Measurements from ENCODE around the gene RAB6A. TPM values are rescaled to one million over a fixed set of nuclear protein-coding genes. Genes with fewer than 3 reads are reported as not detected.
A peak's percentile ranks its signal among the peaks of the same experiment; 100 is the strongest.
"Not testable (repeated sequence)": the region's sequence is repeated elsewhere in the genome, so short reads cannot be mapped to it uniquely, and the experiment has no call there.

RAB6A gene
- total and polyA plus RNA-seq, 7 donors: 49.4 to 117 (median 86.9) TPM

DNA sequence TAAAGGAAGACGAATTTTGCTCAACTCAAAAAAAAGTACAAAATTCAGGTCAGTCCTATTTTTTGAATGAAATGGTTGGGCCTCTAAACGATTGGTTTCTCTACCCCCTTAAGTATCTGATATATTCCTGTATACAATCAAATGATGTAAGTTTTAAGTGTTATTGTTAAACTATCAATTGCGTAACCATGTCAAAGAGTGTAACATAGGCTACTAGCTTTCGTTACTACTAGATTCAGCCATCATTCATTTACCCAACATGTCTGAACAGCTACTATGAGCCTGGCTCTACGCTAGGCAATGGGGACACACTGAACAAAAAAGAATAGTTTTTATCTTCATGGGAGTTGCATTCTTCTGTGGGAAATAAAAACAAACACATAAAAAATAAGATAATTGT lies 3.3 kb downstream of the RAB6A start:
- 88 to 95% (median 89%) methylated on average over 5 of the region's 5 CpGs for WGBS, 3 donors
- H3K36me3 ChIP-seq (ENCODE audit: insufficient read depth in 1 of 2, low read depth in 1 of 2): no peaks in the 10 kb centered on the region
- peaks cover 25% of the 10 kb centered on the region for H3K4me1 ChIP-seq
- ATAC-seq (no peak), DNase-seq (no peak)
- no peaks in the 10 kb centered on the region for H3K9me3 ChIP-seq
- intact Hi-C loops (cut with DNase I): no loop called here
- TF ChIP-seq, protein P1, sequence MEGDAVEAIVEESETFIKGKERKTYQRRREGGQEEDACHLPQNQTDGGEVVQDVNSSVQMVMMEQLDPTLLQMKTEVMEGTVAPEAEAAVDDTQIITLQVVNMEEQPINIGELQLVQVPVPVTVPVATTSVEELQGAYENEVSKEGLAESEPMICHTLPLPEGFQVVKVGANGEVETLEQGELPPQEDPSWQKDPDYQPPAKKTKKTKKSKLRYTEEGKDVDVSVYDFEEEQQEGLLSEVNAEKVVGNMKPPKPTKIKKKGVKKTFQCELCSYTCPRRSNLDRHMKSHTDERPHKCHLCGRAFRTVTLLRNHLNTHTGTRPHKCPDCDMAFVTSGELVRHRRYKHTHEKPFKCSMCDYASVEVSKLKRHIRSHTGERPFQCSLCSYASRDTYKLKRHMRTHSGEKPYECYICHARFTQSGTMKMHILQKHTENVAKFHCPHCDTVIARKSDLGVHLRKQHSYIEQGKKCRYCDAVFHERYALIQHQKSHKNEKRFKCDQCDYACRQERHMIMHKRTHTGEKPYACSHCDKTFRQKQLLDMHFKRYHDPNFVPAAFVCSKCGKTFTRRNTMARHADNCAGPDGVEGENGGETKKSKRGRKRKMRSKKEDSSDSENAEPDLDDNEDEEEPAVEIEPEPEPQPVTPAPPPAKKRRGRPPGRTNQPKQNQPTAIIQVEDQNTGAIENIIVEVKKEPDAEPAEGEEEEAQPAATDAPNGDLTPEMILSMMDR (IDR thresholded peaks at IDR 0.05): no peak
- H3K4me3 ChIP-seq: no peak overlapping the region
- H3K27ac ChIP-seq: no peak overlapping the region
- H3K27me3 ChIP-seq (ENCODE audit: insufficient read depth in 3 of 3, low read length in 2 of 3): no peaks in the 10 kb centered on the region

DNA sequence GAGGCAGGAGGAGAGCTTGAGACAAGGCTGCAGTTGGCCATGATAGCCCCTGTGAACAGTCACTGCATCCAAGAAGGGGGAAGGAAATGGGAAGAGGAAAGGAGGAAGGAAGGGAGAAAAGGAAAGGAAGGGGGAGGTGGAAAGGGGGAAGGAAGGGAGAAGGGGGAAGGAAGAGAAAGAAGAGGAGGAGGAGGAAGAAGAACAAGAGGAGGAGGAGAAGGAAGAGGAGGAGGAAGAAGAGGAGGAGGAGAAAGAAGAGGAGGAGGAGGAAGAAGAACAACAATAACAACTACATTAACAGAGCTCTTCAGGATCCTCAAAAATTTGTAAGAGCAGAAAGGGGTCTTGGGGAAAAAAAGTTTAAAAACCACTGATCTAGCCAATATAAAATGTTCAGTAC lies 5.2 kb downstream of the RAB6A start:
- TF ChIP-seq, protein P1 (IDR thresholded peaks at IDR 0.05): no peak
- H3K27me3 ChIP-seq (ENCODE audit: insufficient read depth in 3 of 3, low read length in 2 of 3): no peaks in the 10 kb centered on the region
- H3K4me1 ChIP-seq: peaks cover 38% of the 10 kb centered on the region
- no peak for DNase-seq
- H3K27ac ChIP-seq: no peak overlapping the region
- H3K36me3 ChIP-seq (ENCODE audit: insufficient read depth in 1 of 2, low read depth in 1 of 2): no peaks in the 10 kb centered on the region
- H3K9me3 ChIP-seq: no peaks in the 10 kb centered on the region
- ATAC-seq: no peak
- intact Hi-C loops (cut with DNase I): no loop called here
- H3K4me3 ChIP-seq: no peak overlapping the region

DNA sequence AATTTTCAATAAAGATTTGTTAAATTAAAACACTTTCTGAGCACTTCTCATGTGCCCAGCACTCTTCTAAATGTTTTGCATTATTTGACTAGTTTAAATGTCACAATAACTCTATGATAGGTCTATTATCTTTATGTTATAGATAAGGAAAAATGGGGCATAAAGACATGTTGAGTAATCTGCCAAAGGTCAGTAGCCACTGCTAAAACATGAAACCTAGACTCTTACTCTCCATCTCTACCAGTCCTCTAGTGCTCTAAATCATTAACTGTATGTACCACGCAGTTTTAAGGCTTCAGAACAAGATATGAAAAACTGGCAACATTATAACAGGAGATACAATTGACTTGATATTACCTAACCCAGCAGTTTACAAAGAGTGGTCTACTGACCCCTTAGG lies 6.9 kb downstream of the RAB6A start:
- no peak overlapping the region for H3K4me3 ChIP-seq
- ATAC-seq (no peak), DNase-seq (no peak)
- no peaks in the 10 kb centered on the region for H3K36me3 ChIP-seq (ENCODE audit: insufficient read depth in 1 of 2, low read depth in 1 of 2)
- H3K27ac ChIP-seq: no peak overlapping the region
- no peaks in the 10 kb centered on the region for H3K27me3 ChIP-seq (ENCODE audit: insufficient read depth in 3 of 3, low read length in 2 of 3)
- 96 to 100% (median 97%) methylated on average over 1 of the region's 1 CpG for WGBS, 3 donors
- intact Hi-C loops (cut with DNase I): no loop called here
- TF ChIP-seq, protein P1 (IDR thresholded peaks at IDR 0.05): no peak
- H3K4me1 ChIP-seq: peaks cover 32% of the 10 kb centered on the region
- no peaks in the 10 kb centered on the region for H3K9me3 ChIP-seq

DNA sequence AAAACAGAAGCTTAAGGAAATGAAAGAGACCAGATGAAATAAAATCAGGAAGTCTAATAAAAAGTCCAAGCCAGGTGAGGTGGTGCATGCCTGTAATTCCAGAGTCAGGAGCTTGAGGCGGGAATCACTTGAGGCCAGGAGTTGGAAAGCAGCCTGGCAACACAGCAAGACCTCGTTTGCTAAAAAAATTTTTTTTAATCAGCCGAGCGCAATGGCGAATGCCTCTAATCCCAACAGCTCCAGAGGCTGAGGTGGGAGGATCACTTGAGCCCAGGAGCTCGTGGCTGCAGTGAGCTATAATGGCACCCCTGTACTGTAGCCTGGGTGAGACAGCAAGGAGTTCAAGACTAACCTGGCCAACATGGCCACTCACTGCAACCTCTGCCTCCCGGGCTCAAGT lies 8.0 kb downstream of the RAB6A start:
- H3K9me3 ChIP-seq: no peaks in the 10 kb centered on the region
- peaks cover 22% of the 10 kb centered on the region for H3K4me1 ChIP-seq
- intact Hi-C loops (cut with DNase I): no loop called here
- H3K4me3 ChIP-seq: no peak overlapping the region
- no peaks in the 10 kb centered on the region for H3K27me3 ChIP-seq (ENCODE audit: insufficient read depth in 3 of 3, low read length in 2 of 3)
- no peaks in the 10 kb centered on the region for H3K36me3 ChIP-seq (ENCODE audit: insufficient read depth in 1 of 2, low read depth in 1 of 2)
- DNase-seq: no peak
- no peak for ATAC-seq
- TF ChIP-seq, protein P1 (IDR thresholded peaks at IDR 0.05): no peak
- WGBS, 3 donors: 48 to 73% (median 50%) methylated on average over 7 of the region's 7 CpGs
- no peak overlapping the region for H3K27ac ChIP-seq

DNA sequence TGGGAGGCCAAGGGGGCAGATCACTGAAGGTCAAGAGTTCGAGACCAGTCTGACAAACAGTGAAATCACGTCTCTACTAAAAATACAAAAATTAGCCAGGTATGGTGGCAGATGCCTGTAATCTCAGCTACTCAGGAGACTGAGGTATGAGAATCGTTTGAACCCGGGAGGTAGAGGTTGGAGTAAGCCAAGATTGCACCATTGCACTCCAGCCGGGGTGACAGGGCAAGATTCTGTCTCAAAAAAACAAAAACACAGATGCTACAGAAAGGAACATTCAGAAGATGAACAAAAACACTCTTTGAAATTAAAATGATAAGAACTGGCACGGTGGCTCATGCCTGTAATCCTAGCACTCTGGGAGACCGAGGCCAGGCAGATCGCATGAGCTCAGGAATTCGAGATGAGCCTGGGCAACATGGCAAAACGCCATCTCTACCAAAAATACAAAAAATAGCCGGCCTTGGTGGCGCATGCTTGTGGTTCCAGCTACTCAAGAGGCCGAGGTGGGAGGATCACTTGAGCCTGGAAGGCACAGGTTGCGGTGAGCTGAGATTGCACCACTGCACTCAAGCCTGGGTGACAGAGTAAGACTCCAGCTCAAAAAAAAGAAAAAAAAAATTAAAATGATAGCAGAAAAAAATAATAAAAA lies 8.5 kb downstream of the RAB6A start:
- Histone ChIP-seq H3K36me3 (ENCODE audit: insufficient read depth in 1 of 2, low read depth in 1 of 2) (no peaks in the 10 kb centered on the region), H3K4me3 (no peak overlapping the region), H3K4me1 (peaks cover 22% of the 10 kb centered on the region), H3K9me3 (no peaks in the 10 kb centered on the region), H3K27ac (no peak overlapping the region), H3K27me3 (ENCODE audit: insufficient read depth in 3 of 3, low read length in 2 of 3) (no peaks in the 10 kb centered on the region)
- DNase-seq: no peak
- intact Hi-C loops (cut with DNase I): no loop called here
- peak in 2 of 4 donors; percentile 34 to 37 for ATAC-seq
- 46 to 58% (median 50%) methylated on average over 14 of the region's 14 CpGs for WGBS, 3 donors
- TF ChIP-seq, protein P1 (IDR thresholded peaks at IDR 0.05): no peak

DNA sequence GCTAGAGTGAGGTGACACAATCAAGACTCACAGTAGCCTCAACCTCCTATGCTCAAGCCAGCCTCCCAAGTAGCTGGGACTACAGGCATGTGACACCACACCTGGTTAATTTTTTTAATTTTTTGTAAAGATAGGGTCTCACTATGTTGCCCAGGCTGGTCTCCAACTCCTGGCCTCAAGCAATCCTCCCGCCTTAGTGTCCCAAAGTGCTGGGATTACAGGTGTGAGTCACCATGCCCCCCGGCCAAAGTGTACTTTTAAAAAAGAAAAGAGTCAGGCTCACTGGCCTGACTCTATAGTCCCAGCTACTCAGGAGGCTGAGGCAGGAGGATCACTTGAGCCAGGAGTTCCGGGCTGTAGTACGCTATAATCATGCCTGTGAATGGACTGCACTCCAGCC lies 10.0 kb downstream of the RAB6A start:
- H3K27ac ChIP-seq; DNase-seq; intact Hi-C loops (cut with DNase I); H3K9me3 ChIP-seq; ATAC-seq; H3K4me3 ChIP-seq; H3K36me3 ChIP-seq (ENCODE audit: insufficient read depth in 1 of 2, low read depth in 1 of 2); H3K27me3 ChIP-seq (ENCODE audit: insufficient read depth in 3 of 3, low read length in 2 of 3): not testable (repeated sequence)
- WGBS, 3 donors: 94 to 97% (median 96%) methylated on average over 4 of the region's 4 CpGs
- peaks cover 26% of the 10 kb centered on the region for H3K4me1 ChIP-seq
